ENCODE results near the gene ZSWIM1.
"Not testable (repeated sequence)": the region's sequence is repeated elsewhere in the genome, so short reads cannot be mapped to it uniquely, and the experiment has no call there.

ZSWIM1 gene

GRCh38 chr20:45867819-45868176, 13.2 kb upstream of the ZSWIM1 start:
- TF ChIP-seq EZH2 (IDR thresholded peaks at IDR 0.05; ENCODE audit: borderline replicate concordance, low read depth, low read length, severe bottlenecking): no peak
- TF ChIP-seq, protein P1, sequence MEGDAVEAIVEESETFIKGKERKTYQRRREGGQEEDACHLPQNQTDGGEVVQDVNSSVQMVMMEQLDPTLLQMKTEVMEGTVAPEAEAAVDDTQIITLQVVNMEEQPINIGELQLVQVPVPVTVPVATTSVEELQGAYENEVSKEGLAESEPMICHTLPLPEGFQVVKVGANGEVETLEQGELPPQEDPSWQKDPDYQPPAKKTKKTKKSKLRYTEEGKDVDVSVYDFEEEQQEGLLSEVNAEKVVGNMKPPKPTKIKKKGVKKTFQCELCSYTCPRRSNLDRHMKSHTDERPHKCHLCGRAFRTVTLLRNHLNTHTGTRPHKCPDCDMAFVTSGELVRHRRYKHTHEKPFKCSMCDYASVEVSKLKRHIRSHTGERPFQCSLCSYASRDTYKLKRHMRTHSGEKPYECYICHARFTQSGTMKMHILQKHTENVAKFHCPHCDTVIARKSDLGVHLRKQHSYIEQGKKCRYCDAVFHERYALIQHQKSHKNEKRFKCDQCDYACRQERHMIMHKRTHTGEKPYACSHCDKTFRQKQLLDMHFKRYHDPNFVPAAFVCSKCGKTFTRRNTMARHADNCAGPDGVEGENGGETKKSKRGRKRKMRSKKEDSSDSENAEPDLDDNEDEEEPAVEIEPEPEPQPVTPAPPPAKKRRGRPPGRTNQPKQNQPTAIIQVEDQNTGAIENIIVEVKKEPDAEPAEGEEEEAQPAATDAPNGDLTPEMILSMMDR (IDR thresholded peaks at IDR 0.05; ENCODE audit: borderline replicate concordance, extremely low read depth, low read length, poor library complexity, severe bottlenecking): no peak
- Histone ChIP-seq H3K4me3 (ENCODE audit: low read depth in 1 of 2, low read length in 2 of 2) (no peak overlapping the region), H3K27me3 (ENCODE audit: insufficient read depth, low read length, poor library complexity) (no peaks in the 10 kb centered on the region), H3K4me1 (ENCODE audit: insufficient read depth, low read length) (no peaks in the 10 kb centered on the region), H3K36me3 (ENCODE audit: insufficient read depth, low read length) (no peaks in the 10 kb centered on the region), H4K20me1 (ENCODE audit: insufficient read depth, low read length) (no peaks in the 10 kb centered on the region), H3K4me2 (ENCODE audit: insufficient read depth, low read length) (no peak overlapping the region), H2AFZ (ENCODE audit: low read depth, low read length) (no peak overlapping the region), H3K79me2 (ENCODE audit: insufficient read depth, low read length) (no peaks in the 10 kb centered on the region), H3K9ac (ENCODE audit: low read depth, low read length) (no peak overlapping the region), H3K27ac (ENCODE audit: low read length) (no peak overlapping the region), H3K9me3 (ENCODE audit: insufficient read depth, low read length, severe bottlenecking) (no peaks in the 10 kb centered on the region)
- no peak for DNase-seq
- no peak for ATAC-seq (ENCODE audit: insufficient read depth, low read depth)

DNA sequence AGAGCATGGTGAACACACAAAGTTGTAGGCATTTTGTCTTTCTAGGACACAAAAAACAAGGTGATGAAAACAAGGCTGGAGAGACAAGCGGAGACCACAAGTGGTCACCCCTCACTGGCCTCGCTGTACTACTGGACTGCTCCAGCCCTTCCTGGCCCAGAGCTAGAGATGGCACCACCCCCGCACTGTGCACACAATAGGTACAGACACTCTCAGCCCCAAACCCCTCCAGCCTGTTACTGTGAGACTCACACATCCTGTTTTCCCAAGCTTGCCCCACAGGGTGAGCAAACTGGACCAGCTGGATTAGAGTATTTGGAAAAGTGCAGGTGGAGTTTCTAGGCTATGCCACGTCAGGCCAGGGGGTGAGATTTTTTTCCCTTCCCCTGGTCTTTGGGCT, 8.4 kb upstream of the ZSWIM1 start:
- H3K4me1 ChIP-seq (ENCODE audit: insufficient read depth, low read length): no peaks in the 10 kb centered on the region
- no peak overlapping the region for H2AFZ ChIP-seq (ENCODE audit: low read depth, low read length)
- no peaks in the 10 kb centered on the region for H3K27me3 ChIP-seq (ENCODE audit: insufficient read depth, low read length, poor library complexity)
- peaks cover 9% of the 10 kb centered on the region for H3K36me3 ChIP-seq (ENCODE audit: insufficient read depth, low read length)
- ATAC-seq (ENCODE audit: insufficient read depth, low read depth) (no peak), DNase-seq (no peak)
- H3K9ac ChIP-seq (ENCODE audit: low read depth, low read length): no peak overlapping the region
- no peak overlapping the region for H3K4me3 ChIP-seq (ENCODE audit: low read depth in 1 of 2, low read length in 2 of 2)
- TF ChIP-seq, protein P1 (IDR thresholded peaks at IDR 0.05; ENCODE audit: borderline replicate concordance, extremely low read depth, low read length, poor library complexity, severe bottlenecking): no peak
- TF ChIP-seq EZH2 (IDR thresholded peaks at IDR 0.05; ENCODE audit: borderline replicate concordance, low read depth, low read length, severe bottlenecking): no peak
- no peaks in the 10 kb centered on the region for H3K79me2 ChIP-seq (ENCODE audit: insufficient read depth, low read length)
- no peaks in the 10 kb centered on the region; the same call in 1 of the 2 replicates for H4K20me1 ChIP-seq (ENCODE audit: insufficient read depth, low read length)
- H3K9me3 ChIP-seq (ENCODE audit: insufficient read depth, low read length, severe bottlenecking): no peaks in the 10 kb centered on the region
- no peak overlapping the region for H3K4me2 ChIP-seq (ENCODE audit: insufficient read depth, low read length)
- H3K27ac ChIP-seq (ENCODE audit: low read length): no peak overlapping the region

- no peak overlapping the region for H3K4me2 ChIP-seq (ENCODE audit: insufficient read depth, low read length)
- H3K27ac ChIP-seq (ENCODE audit: low read length): no peak overlapping the region
- H3K4me1 ChIP-seq (ENCODE audit: insufficient read depth, low read length): no peaks in the 10 kb centered on the region
- no peaks in the 10 kb centered on the region for H3K79me2 ChIP-seq (ENCODE audit: insufficient read depth, low read length)
- ATAC-seq (ENCODE audit: insufficient read depth, low read depth): no peak
- H3K4me3 ChIP-seq (ENCODE audit: low read depth in 1 of 2, low read length in 2 of 2): no peak overlapping the region
- no peak for DNase-seq
- TF ChIP-seq EZH2 (IDR thresholded peaks at IDR 0.05; ENCODE audit: borderline replicate concordance, low read depth, low read length, severe bottlenecking): no peak
- TF ChIP-seq, protein P1 (IDR thresholded peaks at IDR 0.05; ENCODE audit: borderline replicate concordance, extremely low read depth, low read length, poor library complexity, severe bottlenecking): no peak
- no peaks in the 10 kb centered on the region for H3K27me3 ChIP-seq (ENCODE audit: insufficient read depth, low read length, poor library complexity)
- no peak overlapping the region for H3K9ac ChIP-seq (ENCODE audit: low read depth, low read length)
- H3K36me3 ChIP-seq (ENCODE audit: insufficient read depth, low read length): peaks cover 18% of the 10 kb centered on the region
- H4K20me1 ChIP-seq (ENCODE audit: insufficient read depth, low read length): no peaks in the 10 kb centered on the region; the same call in 1 of the 2 replicates
- H2AFZ ChIP-seq (ENCODE audit: low read depth, low read length): no peak overlapping the region
- H3K9me3 ChIP-seq (ENCODE audit: insufficient read depth, low read length, severe bottlenecking): no peaks in the 10 kb centered on the region
Measured at GRCh38 chr20:45873409-45874103, 7.5 kb upstream of the ZSWIM1 start.

GRCh38 chr20:45874104-45874481, 6.9 kb upstream of the ZSWIM1 start:
- not testable (repeated sequence) for H3K79me2 ChIP-seq (ENCODE audit: insufficient read depth, low read length); H3K4me2 ChIP-seq (ENCODE audit: insufficient read depth, low read length); H3K9ac ChIP-seq (ENCODE audit: low read depth, low read length); H4K20me1 ChIP-seq (ENCODE audit: insufficient read depth, low read length); H3K27me3 ChIP-seq (ENCODE audit: insufficient read depth, low read length, poor library complexity); H3K27ac ChIP-seq (ENCODE audit: low read length); H2AFZ ChIP-seq (ENCODE audit: low read depth, low read length); H3K4me1 ChIP-seq (ENCODE audit: insufficient read depth, low read length); H3K4me3 ChIP-seq (ENCODE audit: low read depth in 1 of 2, low read length in 2 of 2); H3K9me3 ChIP-seq (ENCODE audit: insufficient read depth, low read length, severe bottlenecking); DNase-seq; ATAC-seq (ENCODE audit: insufficient read depth, low read depth)
- H3K36me3 ChIP-seq (ENCODE audit: insufficient read depth, low read length): peaks cover 20% of the 10 kb centered on the region
